CD4-positive, alpha-beta memory T cell (primary cell): ENCODE results near the gene SERPINA10. TPM values are rescaled to one million over a fixed set of nuclear protein-coding genes. Genes with fewer than 3 reads are reported as not detected.

Experiments used
- CTCF ChIA-PET: fragments of 350-600 bp; sonication (Branson Sonifier 250); formaldehyde crosslinking; loops from one replicate; lab custom pipeline; 2021; ENCODE audit warnings: inconsistent platforms; ENCODE audit not compliant: partially characterized antibody; lab: Charles Lee
- POLR2A ChIA-PET: fragments of 350-600 bp; sonication (Branson Sonifier 250); formaldehyde crosslinking; loops from one replicate; lab custom pipeline; 2021; ENCODE audit not compliant: partially characterized antibody; lab: Charles Lee
- DNase-seq, 5 donors: peaks; one replicate each; pipeline versions ENCODE4 v3.0.0 to v3.0.0-alpha.2; 2020 to 2022; ENCODE audit warnings: mixed read lengths in 1 of 5
- H3K27ac ChIP-seq: one replicate; pipeline ENCODE4 v1.7.0; 2013; ENCODE audit warnings: low read depth, low read length
- H3K27me3 ChIP-seq: 2 replicates; pipeline ENCODE4 v1.7.0; 2013; ENCODE audit warnings: mild to moderate bottlenecking, low read length, moderate library complexity; ENCODE audit not compliant: insufficient read depth
- H3K36me3 ChIP-seq: 2 replicates; pipeline ENCODE4 v1.7.0; 2013; ENCODE audit warnings: mild to moderate bottlenecking, low read length, moderate library complexity; ENCODE audit not compliant: insufficient read depth
- H3K4me1 ChIP-seq: 2 replicates; pipeline ENCODE4 v1.7.0; 2013; ENCODE audit warnings: mild to moderate bottlenecking, low read length, moderate library complexity; ENCODE audit not compliant: insufficient read depth
- H3K4me3 ChIP-seq, 2 donors: one replicate each; pipeline ENCODE4 v1.7.0; 2013; ENCODE audit warnings: low read length in 2 of 2, mild to moderate bottlenecking in 1 of 2
- H3K9me3 ChIP-seq, 2 donors: one replicate each; pipeline ENCODE4 v1.7.0; 2013; ENCODE audit warnings: low read length in 2 of 2, control low read depth in 1 of 2; ENCODE audit not compliant: control insufficient read depth in 1 of 2
- H3K27ac Mint-ChIP-seq, 7 donors: one replicate each; pipeline ENCODE4 v1.8.0; 2020 to 2021; ENCODE audit warnings: mixed read lengths in 7 of 7, mild to moderate bottlenecking in 6 of 7, inconsistent platforms in 3 of 7, moderate library complexity in 3 of 7
- H3K27me3 Mint-ChIP-seq, 2 donors: one replicate each; pipeline ENCODE4 v1.8.0; 2020 to 2021; ENCODE audit warnings: mixed read lengths in 2 of 2
- H3K36me3 Mint-ChIP-seq, 2 donors: one replicate each; pipeline ENCODE4 v1.8.0; 2020 to 2021; ENCODE audit warnings: mixed read lengths in 2 of 2, inconsistent platforms in 1 of 2, mild to moderate bottlenecking in 1 of 2
- H3K4me1 Mint-ChIP-seq, 4 donors: one replicate each; pipeline ENCODE4 v1.8.0; 2020 to 2021; ENCODE audit warnings: mixed read lengths in 4 of 4, mild to moderate bottlenecking in 1 of 4
- H3K4me3 Mint-ChIP-seq, 8 donors: one replicate each; pipeline ENCODE4 v1.8.0; 2020 to 2021; ENCODE audit warnings: mixed read lengths in 8 of 8, mild to moderate bottlenecking in 7 of 8, moderate library complexity in 6 of 8, inconsistent platforms in 3 of 8
- H3K9me3 Mint-ChIP-seq, 8 donors: one replicate each; pipeline ENCODE4 v1.8.0; 2020 to 2021; ENCODE audit warnings: mixed read lengths in 8 of 8, mild to moderate bottlenecking in 5 of 8, inconsistent platforms in 3 of 8, moderate library complexity in 1 of 8
- intact Hi-C: fragments of 100-400 bp; cut with micrococcal nuclease; formaldehyde crosslinking; loops from one replicate; pipeline ENCODE4 v1.15.1; 2023
- polyA plus RNA-seq, 2 donors: library from polyadenylated mRNA; unstranded; fragments of 300-500 nt; fragmentation: Illumina TruSeq; gene quantifications; one replicate each; pipeline ENCODE4 v1.2.3, GENCODE V29; 2021
- total RNA-seq, 2 experiments: library from RNA; stranded (reverse); gene quantifications; one replicate each; pipeline ENCODE4 v1.2.3, GENCODE V29; 2021

Gene SERPINA10
- total and polyA plus RNA-seq, 4 experiments from 2014 or later = not detected

GRCh38 chr14:94332587-94332986 lies 39.5 kb upstream of the SERPINA10 start:
- no peak for DNase-seq
- no peaks in the 10 kb centered on the region for H3K36me3 Mint-ChIP-seq
- H3K4me1 ChIP-seq = no peaks in the 10 kb centered on the region
- peaks cover 2 to 10% of the 10 kb centered on the region in 2 donors for H3K27me3 Mint-ChIP-seq
- no peaks in the 10 kb centered on the region for H3K9me3 Mint-ChIP-seq
- no peaks in the 10 kb centered on the region for H3K36me3 ChIP-seq
- intact Hi-C loops = no loop called here
- no peaks in the 10 kb centered on the region for H3K9me3 ChIP-seq
- H3K27ac ChIP-seq = no peak overlapping the region
- no peak overlapping the region for H3K4me3 ChIP-seq
- H3K4me3 Mint-ChIP-seq = no peak overlapping the region
- POLR2A ChIA-PET = no interaction called here
- H3K27ac Mint-ChIP-seq = no peak overlapping the region
- no peaks in the 10 kb centered on the region for H3K4me1 Mint-ChIP-seq
- CTCF ChIA-PET = no interaction called here
- no peaks in the 10 kb centered on the region for H3K27me3 ChIP-seq

- DNase-seq = no peak
- Histone ChIP-seq H3K4me1 (no peaks in the 10 kb centered on the region), H3K36me3 (no peaks in the 10 kb centered on the region), H3K27ac (no peak overlapping the region), H3K27me3 (no peaks in the 10 kb centered on the region), H3K9me3 (no peaks in the 10 kb centered on the region), H3K4me3 (no peak overlapping the region)
- Mint-ChIP-seq H3K36me3 (no peaks in the 10 kb centered on the region), H3K27me3 (peaks cover 3 to 12% of the 10 kb centered on the region in 2 donors), H3K9me3 (peaks cover 0 to 2% (median 0%) of the 10 kb centered on the region in 8 donors), H3K27ac (no peak overlapping the region), H3K4me3 (no peak overlapping the region), H3K4me1 (no peaks in the 10 kb centered on the region)
- intact Hi-C loops = no loop called here
- CTCF ChIA-PET = no interaction called here
- POLR2A ChIA-PET = no interaction called here
These were observed 39.1 kb upstream of the SERPINA10 start for GRCh38 chr14:94332063-94332583.

GRCh38 chr14:94331462-94331861 lies 38.4 kb upstream of the SERPINA10 start:
- ChIA-PET CTCF (no interaction called here), POLR2A (no interaction called here)
- Histone ChIP-seq H3K36me3 (no peaks in the 10 kb centered on the region), H3K9me3 (no peaks in the 10 kb centered on the region), H3K27me3 (no peaks in the 10 kb centered on the region), H3K27ac (no peak overlapping the region), H3K4me3 (no peak overlapping the region), H3K4me1 (no peaks in the 10 kb centered on the region)
- intact Hi-C loops = no loop called here
- Mint-ChIP-seq H3K9me3 (peaks cover 0 to 2% (median 0%) of the 10 kb centered on the region in 8 donors), H3K27me3 (peaks cover 3 to 14% of the 10 kb centered on the region in 2 donors), H3K4me1 (no peaks in the 10 kb centered on the region), H3K36me3 (no peaks in the 10 kb centered on the region), H3K27ac (peak overlapping the region in 1 of 7 donors; percentile 43), H3K4me3 (no peak overlapping the region)
- no peak for DNase-seq

- intact Hi-C loops = no loop called here
- CTCF ChIA-PET = no interaction called here
These were observed 37.8 kb upstream of the SERPINA10 start for GRCh38 chr14:94330857-94331256.

GRCh38 chr14:94330432-94330831 lies 37.4 kb upstream of the SERPINA10 start:
- Mint-ChIP-seq H3K27ac (no peak overlapping the region), H3K36me3 (no peaks in the 10 kb centered on the region), H3K9me3 (peaks cover 0 to 2% (median 0%) of the 10 kb centered on the region in 8 donors), H3K4me1 (no peaks in the 10 kb centered on the region), H3K4me3 (no peak overlapping the region), H3K27me3 (peaks cover 3 to 11% of the 10 kb centered on the region in 2 donors)
- intact Hi-C loops = no loop called here
- H3K9me3 ChIP-seq = no peaks in the 10 kb centered on the region
- CTCF ChIA-PET = no interaction called here
- POLR2A ChIA-PET = no interaction called here
- H3K4me3 ChIP-seq = no peak overlapping the region
- H3K27me3 ChIP-seq = no peaks in the 10 kb centered on the region
- DNase-seq = no peak
- H3K36me3 ChIP-seq = no peaks in the 10 kb centered on the region
- H3K4me1 ChIP-seq = no peaks in the 10 kb centered on the region
- no peak overlapping the region for H3K27ac ChIP-seq

More at GRCh38 chr14:94330857-94331256, 37.8 kb upstream of the SERPINA10 start:
- POLR2A ChIA-PET = no interaction called here
- no peaks in the 10 kb centered on the region for H3K9me3 ChIP-seq
- no peak overlapping the region for H3K27ac ChIP-seq
- H3K36me3 ChIP-seq = no peaks in the 10 kb centered on the region
- no peak for DNase-seq
- peaks cover 3 to 13% of the 10 kb centered on the region in 2 donors for H3K27me3 Mint-ChIP-seq
- H3K4me1 ChIP-seq = no peaks in the 10 kb centered on the region
- no peak overlapping the region for H3K27ac Mint-ChIP-seq
- H3K9me3 Mint-ChIP-seq = peaks cover 0 to 2% (median 0%) of the 10 kb centered on the region in 8 donors
- H3K4me1 Mint-ChIP-seq = no peaks in the 10 kb centered on the region
- H3K36me3 Mint-ChIP-seq = no peaks in the 10 kb centered on the region
- H3K4me3 ChIP-seq = no peak overlapping the region
- H3K27me3 ChIP-seq = no peaks in the 10 kb centered on the region
- H3K4me3 Mint-ChIP-seq = no peak overlapping the region

GRCh38 chr14:94329857-94330256 lies 36.8 kb upstream of the SERPINA10 start:
- H3K4me1 ChIP-seq = no peaks in the 10 kb centered on the region
- H3K9me3 Mint-ChIP-seq = peaks cover 0 to 2% (median 0%) of the 10 kb centered on the region in 8 donors
- no peaks in the 10 kb centered on the region for H3K36me3 Mint-ChIP-seq
- no peak for DNase-seq
- H3K4me3 ChIP-seq = no peak overlapping the region
- H3K36me3 ChIP-seq = no peaks in the 10 kb centered on the region
- H3K27me3 Mint-ChIP-seq = peaks cover 3 to 9% of the 10 kb centered on the region in 2 donors
- intact Hi-C loops = no loop called here
- ChIA-PET CTCF (no interaction called here), POLR2A (no interaction called here)
- no peaks in the 10 kb centered on the region for H3K4me1 Mint-ChIP-seq
- no peak overlapping the region for H3K4me3 Mint-ChIP-seq
- no peak overlapping the region for H3K27ac ChIP-seq
- H3K27me3 ChIP-seq = no peaks in the 10 kb centered on the region
- no peak overlapping the region for H3K27ac Mint-ChIP-seq
- H3K9me3 ChIP-seq = no peaks in the 10 kb centered on the region

GRCh38 chr14:94328196-94328595 lies 35.1 kb upstream of the SERPINA10 start:
- Mint-ChIP-seq H3K4me3 (no peak overlapping the region), H3K27me3 (peaks cover 3 to 7% of the 10 kb centered on the region in 2 donors), H3K4me1 (no peaks in the 10 kb centered on the region), H3K9me3 (peaks cover 0 to 2% (median 0%) of the 10 kb centered on the region in 8 donors), H3K36me3 (no peaks in the 10 kb centered on the region), H3K27ac (no peak overlapping the region)
- DNase-seq = no peak
- Histone ChIP-seq H3K9me3 (no peaks in the 10 kb centered on the region), H3K27me3 (no peaks in the 10 kb centered on the region), H3K36me3 (no peaks in the 10 kb centered on the region), H3K4me1 (no peaks in the 10 kb centered on the region), H3K27ac (no peak overlapping the region), H3K4me3 (no peak overlapping the region)
- ChIA-PET POLR2A (no interaction called here), CTCF (no interaction called here)
- intact Hi-C loops = no loop called here
